B cell (primary cell): Measurements from ENCODE around the gene NBAS.

Experiments used
- CTCF ChIP-seq: fragments of 200-600 bp; IDR thresholded peaks from one replicate; pipeline ENCODE4 v1.8.0; 2022; ENCODE audit warnings: antibody characterized with exemption, mild to moderate bottlenecking
- EZH2 ChIP-seq: IDR thresholded peaks from 2 replicates; pipeline ENCODE4 v1.6.1; 2012; ENCODE audit warnings: borderline replicate concordance, low read depth, mild to moderate bottlenecking, moderate library complexity, low read length; ENCODE audit not compliant: insufficient read depth, poor library complexity, severe bottlenecking

DNA sequence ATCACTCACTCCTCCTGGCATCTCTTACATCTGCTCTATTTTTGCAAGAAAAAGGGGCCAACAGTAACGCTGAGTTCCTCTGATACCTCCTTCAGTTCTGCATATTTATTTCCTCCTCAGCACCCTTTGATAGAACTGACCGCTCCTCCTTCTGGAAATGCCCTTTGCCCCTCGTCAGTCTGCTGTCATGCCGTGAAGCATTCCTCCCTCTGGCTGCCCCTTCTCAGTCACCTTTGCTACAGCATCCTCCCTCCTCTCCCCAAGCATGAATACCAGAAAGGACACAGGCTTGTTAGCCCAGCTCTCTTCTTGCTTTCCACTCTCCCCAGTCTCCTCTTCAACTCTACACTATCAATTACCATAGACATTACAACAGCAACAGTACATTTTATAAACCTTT lies 135.4 kb downstream of the NBAS start:
- TF ChIP-seq CTCF = no peak
- TF ChIP-seq EZH2 = no peak
